Astrocyte (in vitro differentiated cells and primary cell): ENCODE results near the gene NOC2L.

Experiments
- EZH2 ChIP-seq: IDR thresholded peaks from 2 replicates; pipeline ENCODE4 v1.6.1; 2012; ENCODE audit warnings: mild to moderate bottlenecking, low read length, inconsistent platforms; ENCODE audit not compliant: insufficient read depth
- TF ChIP-seq, protein P1 (sequence below): IDR thresholded peaks from 2 replicates; pipeline ENCODE4 v1.5.1; 2011; ENCODE audit warnings: low read depth, mild to moderate bottlenecking, inconsistent platforms, low read length, moderate library complexity; ENCODE audit not compliant: insufficient read depth

- TF ChIP-seq, protein P1, sequence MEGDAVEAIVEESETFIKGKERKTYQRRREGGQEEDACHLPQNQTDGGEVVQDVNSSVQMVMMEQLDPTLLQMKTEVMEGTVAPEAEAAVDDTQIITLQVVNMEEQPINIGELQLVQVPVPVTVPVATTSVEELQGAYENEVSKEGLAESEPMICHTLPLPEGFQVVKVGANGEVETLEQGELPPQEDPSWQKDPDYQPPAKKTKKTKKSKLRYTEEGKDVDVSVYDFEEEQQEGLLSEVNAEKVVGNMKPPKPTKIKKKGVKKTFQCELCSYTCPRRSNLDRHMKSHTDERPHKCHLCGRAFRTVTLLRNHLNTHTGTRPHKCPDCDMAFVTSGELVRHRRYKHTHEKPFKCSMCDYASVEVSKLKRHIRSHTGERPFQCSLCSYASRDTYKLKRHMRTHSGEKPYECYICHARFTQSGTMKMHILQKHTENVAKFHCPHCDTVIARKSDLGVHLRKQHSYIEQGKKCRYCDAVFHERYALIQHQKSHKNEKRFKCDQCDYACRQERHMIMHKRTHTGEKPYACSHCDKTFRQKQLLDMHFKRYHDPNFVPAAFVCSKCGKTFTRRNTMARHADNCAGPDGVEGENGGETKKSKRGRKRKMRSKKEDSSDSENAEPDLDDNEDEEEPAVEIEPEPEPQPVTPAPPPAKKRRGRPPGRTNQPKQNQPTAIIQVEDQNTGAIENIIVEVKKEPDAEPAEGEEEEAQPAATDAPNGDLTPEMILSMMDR: peak; percentile 25
- TF ChIP-seq EZH2: no peak
These were observed 24.9 kb upstream of the NOC2L start for GRCh38 chr1:983798-984475.
